HL-60 (cell line): Measurements from ENCODE around the gene IL18BP.
A peak's percentile ranks its signal among the peaks of the same experiment; 100 is the strongest.

ENCODE experiments used
- DNase-seq, 2 experiments: peaks; one replicate each; pipeline ENCODE4 v3.0.0-alpha.2; 2010 to 2020; ENCODE audit warnings: low read depth in 1 of 2, low spot score in 1 of 2
- H3K27ac ChIP-seq: fragments of 250-450 bp; sonication (Bioruptor Pico); replicated peaks from 2 replicates; pipeline ENCODE4 v1.5.1; 2020; ENCODE audit warnings: mild to moderate bottlenecking, moderate library complexity
- H3K27me3 ChIP-seq: fragments of 250-450 bp; sonication (Bioruptor Pico); 2 replicates; pipeline ENCODE4 v1.5.1; 2021; ENCODE audit warnings: mild to moderate bottlenecking, moderate library complexity; ENCODE audit not compliant: insufficient read depth, poor library complexity, severe bottlenecking
- H3K4me3 ChIP-seq: replicated peaks from 2 replicates; pipeline ENCODE4 v1.5.1; 2011; ENCODE audit warnings: mild to moderate bottlenecking, control low read depth, low read length; ENCODE audit not compliant: insufficient read depth
- CTCF ChIP-seq: IDR thresholded peaks from one replicate; pipeline ENCODE4 v1.5.1; 2011; ENCODE audit warnings: low read length, control low read depth, inconsistent platforms; ENCODE audit not compliant: insufficient read depth
- GABPA ChIP-seq: IDR thresholded peaks from 2 replicates; pipeline ENCODE4 v1.6.1; 2012; ENCODE audit warnings: low read depth
- POLR2AphosphoS5 ChIP-seq: IDR thresholded peaks from 2 replicates; pipeline ENCODE4 v1.6.1; 2012; ENCODE audit warnings: low read depth
- REST ChIP-seq: IDR thresholded peaks from 2 replicates; pipeline ENCODE4 v1.6.1; 2012; ENCODE audit warnings: low read depth; ENCODE audit not compliant: insufficient replicate concordance
- SPI1 ChIP-seq: IDR thresholded peaks from 2 replicates; pipeline ENCODE4 v1.6.1; 2012; ENCODE audit warnings: low read depth, mild to moderate bottlenecking, borderline replicate concordance

Gene IL18BP

GRCh38 chr11:71977743-71978418 lies 20.8 kb upstream of the IL18BP start:
- Histone ChIP-seq H3K4me3 (no peak overlapping the region), H3K27ac (peak overlapping the region; percentile 37), H3K27me3 (no peaks in the 10 kb centered on the region)
- TF ChIP-seq SPI1 = peak; percentile 48; the same call in 1 of the 2 replicates
- TF ChIP-seq CTCF = peak; percentile 62
- TF ChIP-seq POLR2AphosphoS5 = no peak
- no peak; the same call in 1 of the 2 replicates for TF ChIP-seq GABPA
- TF ChIP-seq REST = no peak
- peak in 1 of 2 experiments; percentile 90 for DNase-seq

- Histone ChIP-seq H3K27me3 (no peaks in the 10 kb centered on the region), H3K27ac (peak overlapping the region; percentile 37; the same call in 1 of the 2 replicates), H3K4me3 (no peak overlapping the region)
- DNase-seq = no peak
- TF ChIP-seq REST = no peak
- TF ChIP-seq CTCF = no peak
- no peak for TF ChIP-seq GABPA
- no peak for TF ChIP-seq POLR2AphosphoS5
- no peak for TF ChIP-seq SPI1
Observed at GRCh38 chr11:71979094-71979493, 19.6 kb upstream of the IL18BP start.

- no peak for DNase-seq
- Histone ChIP-seq H3K4me3 (no peak overlapping the region), H3K27ac (no peak overlapping the region), H3K27me3 (no peaks in the 10 kb centered on the region)
- TF ChIP-seq SPI1 (no peak), POLR2AphosphoS5 (no peak), GABPA (no peak), CTCF (no peak), REST (no peak)
Observed at GRCh38 chr11:71979602-71980001, 19.1 kb upstream of the IL18BP start.
